Gastrocnemius medialis (tissue), 4 donors: ENCODE measurements around the gene STRIP1.

Experiments used
- POLR2A ChIP-seq, 2 donors: fragments of 450-650 bp; IDR thresholded peaks; one replicate each; pipeline ENCODE4 v1.6.1; 2017; ENCODE audit warnings: antibody characterized with exemption in 2 of 2, mild to moderate bottlenecking in 2 of 2, moderate library complexity in 2 of 2
- TF ChIP-seq, protein P1 (sequence below), 5 experiments: fragments of 450-650 bp in 3 of 5; fragments of 200-600 bp in 2 of 5; sonication (generic) in 2 of 5; IDR thresholded peaks in 4 of 5; conservative IDR thresholded peaks in 1 of 5; 1 replicate in 4 of 5; 2 replicates in 1 of 5; pipeline ENCODE4 v1.5.1; 2016 to 2019; ENCODE audit warnings: antibody characterized with exemption in 5 of 5, mild to moderate bottlenecking in 3 of 5, moderate library complexity in 3 of 5

- TF ChIP-seq, protein P1, sequence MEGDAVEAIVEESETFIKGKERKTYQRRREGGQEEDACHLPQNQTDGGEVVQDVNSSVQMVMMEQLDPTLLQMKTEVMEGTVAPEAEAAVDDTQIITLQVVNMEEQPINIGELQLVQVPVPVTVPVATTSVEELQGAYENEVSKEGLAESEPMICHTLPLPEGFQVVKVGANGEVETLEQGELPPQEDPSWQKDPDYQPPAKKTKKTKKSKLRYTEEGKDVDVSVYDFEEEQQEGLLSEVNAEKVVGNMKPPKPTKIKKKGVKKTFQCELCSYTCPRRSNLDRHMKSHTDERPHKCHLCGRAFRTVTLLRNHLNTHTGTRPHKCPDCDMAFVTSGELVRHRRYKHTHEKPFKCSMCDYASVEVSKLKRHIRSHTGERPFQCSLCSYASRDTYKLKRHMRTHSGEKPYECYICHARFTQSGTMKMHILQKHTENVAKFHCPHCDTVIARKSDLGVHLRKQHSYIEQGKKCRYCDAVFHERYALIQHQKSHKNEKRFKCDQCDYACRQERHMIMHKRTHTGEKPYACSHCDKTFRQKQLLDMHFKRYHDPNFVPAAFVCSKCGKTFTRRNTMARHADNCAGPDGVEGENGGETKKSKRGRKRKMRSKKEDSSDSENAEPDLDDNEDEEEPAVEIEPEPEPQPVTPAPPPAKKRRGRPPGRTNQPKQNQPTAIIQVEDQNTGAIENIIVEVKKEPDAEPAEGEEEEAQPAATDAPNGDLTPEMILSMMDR (IDR thresholded peaks at IDR 0.05 in 4 of 5, conservative IDR thresholded peaks at IDR 0.05 in 1 of 5) = no peak
- no peak for TF ChIP-seq POLR2A (IDR thresholded peaks at IDR 0.05)
Measured at GRCh38 chr1:110083866-110084226, 49.4 kb downstream of the STRIP1 start.
